ENCODE data around the gene DUSP22.

DNA sequence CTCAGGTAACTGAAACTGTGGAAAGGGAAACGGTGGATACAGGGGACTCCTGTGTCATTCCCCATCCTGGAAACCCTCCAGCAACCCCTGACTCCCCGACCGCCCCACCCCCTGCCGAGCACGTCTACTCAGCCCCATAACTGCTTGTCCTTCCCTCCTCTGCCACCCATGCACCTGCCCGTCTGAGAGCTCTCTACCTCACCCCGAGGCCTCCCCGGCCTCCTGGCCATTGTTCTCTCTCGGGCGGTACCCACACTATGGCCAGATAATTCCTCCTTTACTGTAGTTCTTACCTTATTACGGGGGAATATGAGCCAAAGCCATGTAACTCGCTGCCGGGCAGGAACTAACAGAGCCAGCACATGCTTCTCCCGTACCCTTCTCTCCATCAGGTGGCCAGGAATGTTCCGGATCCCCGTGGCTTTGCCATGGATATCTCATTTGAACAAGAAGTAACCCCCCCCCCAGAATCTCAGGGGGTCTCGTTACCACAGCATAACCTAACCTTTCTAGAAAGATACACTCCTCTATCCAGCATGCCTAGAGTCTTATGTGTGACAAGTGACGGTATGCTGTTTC is 94.5 kb downstream of the DUSP22 start:
- TF ChIP-seq CTCF (IDR thresholded peaks at IDR 0.05) (no peak), POLR2A (IDR thresholded peaks at IDR 0.05) (no peak)

Measured in tibial nerve (tissue), 3 donors.